ENCODE data around the gene ATP1A3.

GRCh38 chr19:42021185-42021584 is 27.2 kb upstream of the ATP1A3 start:
- TF ChIP-seq TAF1 (IDR thresholded peaks at IDR 0.05; ENCODE audit: borderline replicate concordance, low read depth, low read length) = no peak
- no peak for TF ChIP-seq CTCF (IDR thresholded peaks at IDR 0.05)
- TF ChIP-seq EP300 (IDR thresholded peaks at IDR 0.05; ENCODE audit: borderline replicate concordance in 1 of 2, low read depth in 1 of 2, low read length in 1 of 2) = no peak
- TF ChIP-seq POLR2AphosphoS5 (IDR thresholded peaks at IDR 0.05; ENCODE audit: low read depth, low read length) = no peak
- TF ChIP-seq PBX3 (IDR thresholded peaks at IDR 0.05) = no peak
- no peak for TF ChIP-seq JUND (IDR thresholded peaks at IDR 0.05)
- TF ChIP-seq NFIC (IDR thresholded peaks at IDR 0.05; ENCODE audit: borderline replicate concordance) = no peak
- TF ChIP-seq CHD2 (IDR thresholded peaks at IDR 0.05; ENCODE audit: low read length, partially characterized antibody) = no peak
- TF ChIP-seq SIN3A (IDR thresholded peaks at IDR 0.05; ENCODE audit: borderline replicate concordance, low read depth, low read length) = no peak
- TF ChIP-seq USF1 (IDR thresholded peaks at IDR 0.05; ENCODE audit: borderline replicate concordance, low read depth) = no peak

All from SK-N-SH (cell line).